WERI-Rb-1 (cell line): ENCODE results near the gene SNAP29.

Experiments
- DNase-seq: peaks from one replicate; pipeline ENCODE4 v3.0.0-alpha.2; 2020
- H3K27ac ChIP-seq: fragments of 250-450 bp; sonication (Bioruptor Pico); 2 replicates; pipeline ENCODE4 v1.5.1; 2020; ENCODE audit warnings: mild to moderate bottlenecking, moderate library complexity
- H3K27me3 ChIP-seq: fragments of 250-450 bp; sonication (Bioruptor Pico); 2 replicates; pipeline ENCODE4 v1.5.1; 2021; ENCODE audit warnings: mild to moderate bottlenecking, low read depth, moderate library complexity; ENCODE audit not compliant: insufficient read depth, severe bottlenecking
- H3K36me3 ChIP-seq: fragments of 250-450 bp; sonication (Bioruptor Pico); 2 replicates; pipeline ENCODE4 v1.5.1; 2020; ENCODE audit warnings: mild to moderate bottlenecking, moderate library complexity
- H3K4me3 ChIP-seq: 2 replicates; pipeline ENCODE4 v1.5.1; 2011; ENCODE audit warnings: low read depth, mild to moderate bottlenecking, control low read depth, low read length
- H3K9me3 ChIP-seq: fragments of 250-450 bp; sonication (Bioruptor Pico); 2 replicates; pipeline ENCODE4 v1.5.1; 2021; ENCODE audit warnings: mild to moderate bottlenecking, moderate library complexity; ENCODE audit not compliant: severe bottlenecking
- TF ChIP-seq, protein P1 (sequence below): IDR thresholded peaks from 2 replicates; pipeline ENCODE4 v1.5.1; 2011; ENCODE audit warnings: low read depth, mild to moderate bottlenecking, control low read depth, inconsistent platforms, low read length

The SNAP29 gene

DNA sequence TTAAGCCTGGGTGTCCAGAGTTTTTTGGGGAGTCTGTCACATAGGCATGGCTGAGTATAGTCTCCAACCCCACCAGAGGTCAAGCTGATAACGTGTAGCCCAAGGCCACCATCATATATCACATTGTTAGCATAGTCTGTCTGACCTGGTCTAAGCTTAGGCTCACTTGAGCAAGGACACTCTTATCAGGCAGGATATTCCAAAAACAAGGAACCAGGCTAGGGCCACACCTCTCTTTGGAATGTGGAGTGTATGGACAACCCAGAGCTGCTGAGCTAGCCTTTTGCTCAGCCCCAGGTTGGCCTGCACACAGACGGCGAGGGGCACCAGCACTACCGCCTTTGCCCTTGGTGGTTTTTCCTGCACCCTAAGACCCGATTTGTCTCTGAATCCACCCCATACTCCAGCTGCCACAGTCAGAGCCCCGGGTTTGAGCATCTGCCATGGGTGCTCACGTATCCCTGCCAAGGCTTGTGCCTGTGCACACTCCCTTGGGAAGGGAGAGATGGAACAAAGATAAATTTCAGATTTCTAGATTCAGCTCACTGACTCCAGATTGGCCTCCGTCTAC, 7.2 kb downstream of the SNAP29 start:
- no peak for DNase-seq
- Histone ChIP-seq H3K27me3 (no peaks in the 10 kb centered on the region), H3K4me3 (no peak overlapping the region), H3K27ac (no peak overlapping the region), H3K36me3 (peaks cover 17% of the 10 kb centered on the region), H3K9me3 (no peaks in the 10 kb centered on the region)
- TF ChIP-seq, protein P1, sequence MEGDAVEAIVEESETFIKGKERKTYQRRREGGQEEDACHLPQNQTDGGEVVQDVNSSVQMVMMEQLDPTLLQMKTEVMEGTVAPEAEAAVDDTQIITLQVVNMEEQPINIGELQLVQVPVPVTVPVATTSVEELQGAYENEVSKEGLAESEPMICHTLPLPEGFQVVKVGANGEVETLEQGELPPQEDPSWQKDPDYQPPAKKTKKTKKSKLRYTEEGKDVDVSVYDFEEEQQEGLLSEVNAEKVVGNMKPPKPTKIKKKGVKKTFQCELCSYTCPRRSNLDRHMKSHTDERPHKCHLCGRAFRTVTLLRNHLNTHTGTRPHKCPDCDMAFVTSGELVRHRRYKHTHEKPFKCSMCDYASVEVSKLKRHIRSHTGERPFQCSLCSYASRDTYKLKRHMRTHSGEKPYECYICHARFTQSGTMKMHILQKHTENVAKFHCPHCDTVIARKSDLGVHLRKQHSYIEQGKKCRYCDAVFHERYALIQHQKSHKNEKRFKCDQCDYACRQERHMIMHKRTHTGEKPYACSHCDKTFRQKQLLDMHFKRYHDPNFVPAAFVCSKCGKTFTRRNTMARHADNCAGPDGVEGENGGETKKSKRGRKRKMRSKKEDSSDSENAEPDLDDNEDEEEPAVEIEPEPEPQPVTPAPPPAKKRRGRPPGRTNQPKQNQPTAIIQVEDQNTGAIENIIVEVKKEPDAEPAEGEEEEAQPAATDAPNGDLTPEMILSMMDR = no peak

DNA sequence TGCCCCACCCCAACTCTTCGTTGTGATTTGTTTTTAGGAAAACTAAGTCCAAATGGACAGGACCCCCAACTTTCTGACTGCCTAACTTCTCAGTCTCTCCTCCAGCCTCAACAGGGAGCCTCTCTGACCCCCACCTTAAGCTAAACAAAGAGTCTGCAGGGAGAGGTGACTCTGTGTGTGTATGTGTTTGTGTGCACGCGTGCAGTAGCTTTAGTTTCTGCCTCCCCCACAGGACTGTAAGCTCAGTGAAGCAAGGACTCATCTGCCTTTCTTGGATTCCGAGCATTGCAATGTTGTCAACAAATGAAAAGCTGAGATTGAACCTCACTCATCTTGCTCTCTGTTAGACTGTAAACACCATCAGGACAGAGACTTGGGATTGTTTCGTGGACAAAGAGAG, 7.9 kb downstream of the SNAP29 start:
- no peaks in the 10 kb centered on the region for H3K27me3 ChIP-seq
- peaks cover 21% of the 10 kb centered on the region for H3K36me3 ChIP-seq
- H3K9me3 ChIP-seq = no peaks in the 10 kb centered on the region
- no peak for DNase-seq
- TF ChIP-seq, protein P1 = no peak
- H3K4me3 ChIP-seq = no peak overlapping the region
- no peak overlapping the region for H3K27ac ChIP-seq

DNA sequence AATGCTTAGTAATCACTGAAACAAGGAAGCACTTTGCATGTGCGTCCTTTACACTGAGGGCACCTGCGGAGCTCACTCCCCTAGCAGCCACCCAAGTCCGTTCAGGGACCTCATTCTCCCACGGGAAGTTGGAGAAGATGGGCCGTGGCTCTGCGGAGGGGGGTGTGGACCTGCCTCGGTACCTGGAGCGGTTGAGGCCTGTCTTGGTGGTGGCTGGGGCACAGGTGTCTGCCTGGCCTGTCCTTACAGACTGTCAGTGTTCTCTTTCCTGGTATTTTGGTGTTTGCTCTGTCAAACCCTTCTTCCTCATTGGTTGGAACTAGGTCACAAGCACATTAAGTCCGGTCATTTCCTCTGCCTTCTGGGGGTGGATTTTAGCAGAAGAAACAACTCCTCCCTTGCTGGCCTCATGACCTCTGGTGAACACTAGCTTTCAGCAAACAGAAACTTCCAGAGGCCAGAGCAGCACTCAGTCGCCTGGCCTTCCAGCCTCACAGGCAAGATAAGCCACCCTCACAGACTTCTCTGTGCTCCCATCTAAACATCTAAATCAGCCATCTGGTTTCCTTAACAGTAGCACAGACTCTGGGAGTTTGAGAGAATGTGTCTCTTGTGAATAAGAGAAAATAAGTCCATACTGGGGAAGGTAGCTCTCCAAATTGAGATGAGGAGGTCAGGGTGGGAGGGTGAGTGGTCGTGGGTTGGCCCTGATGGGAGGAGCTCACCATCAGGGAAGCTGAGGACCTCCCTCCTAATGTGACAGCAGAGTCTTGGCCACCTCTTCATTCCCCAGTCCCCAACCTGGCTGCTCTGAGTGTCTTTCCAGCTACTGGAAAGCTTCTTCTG, 8.6 kb downstream of the SNAP29 start:
- H3K4me3 ChIP-seq = no peak overlapping the region
- TF ChIP-seq, protein P1 = no peak
- no peaks in the 10 kb centered on the region for H3K9me3 ChIP-seq
- H3K27ac ChIP-seq = no peak overlapping the region
- no peak for DNase-seq
- peaks cover 23% of the 10 kb centered on the region for H3K36me3 ChIP-seq
- H3K27me3 ChIP-seq = no peaks in the 10 kb centered on the region

DNA sequence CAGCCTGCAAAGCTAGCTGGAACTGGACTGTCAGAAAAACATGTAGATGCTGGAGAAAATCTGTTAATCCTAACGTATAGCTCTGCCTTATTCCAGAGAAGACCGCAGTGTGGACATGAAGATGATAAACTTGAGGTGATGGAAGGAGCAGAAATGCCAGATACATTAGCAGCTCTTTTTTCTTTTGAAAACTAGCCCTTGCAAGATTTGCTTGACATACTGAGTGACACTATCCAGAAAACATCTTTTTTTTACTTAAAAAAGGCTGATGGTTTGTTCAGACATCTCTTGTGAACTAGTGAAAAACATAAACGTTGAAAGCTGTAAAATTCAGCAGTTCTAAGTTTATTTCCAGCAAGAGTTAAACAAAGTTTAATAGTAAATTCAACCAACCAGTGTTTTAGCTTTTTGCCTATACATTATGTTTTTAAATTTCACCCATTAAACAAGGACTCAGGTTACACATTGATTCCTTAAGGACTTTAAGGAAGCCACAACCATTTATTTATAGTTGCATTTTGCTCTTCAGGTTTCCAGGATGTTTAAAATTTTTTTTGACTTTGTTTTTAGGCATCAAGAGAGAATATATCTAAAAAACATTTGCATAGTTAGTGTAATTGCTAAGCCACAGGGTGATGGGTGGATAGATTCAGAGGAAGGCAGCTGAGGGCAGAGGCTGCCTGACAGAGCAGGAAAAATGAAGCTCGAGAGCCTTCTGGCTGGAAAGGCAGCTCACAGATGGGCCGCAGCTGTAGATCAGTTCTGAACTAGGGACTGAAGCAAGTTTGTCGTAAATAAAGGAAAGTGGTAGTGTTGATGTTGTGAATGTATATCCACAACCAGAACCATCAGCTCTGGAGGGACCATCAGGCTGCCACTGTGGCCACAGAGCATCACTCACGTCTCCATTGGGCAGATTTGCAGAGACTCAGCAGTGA, 9.5 kb downstream of the SNAP29 start:
- no peak overlapping the region for H3K27ac ChIP-seq
- H3K36me3 ChIP-seq = peaks cover 24% of the 10 kb centered on the region

DNA sequence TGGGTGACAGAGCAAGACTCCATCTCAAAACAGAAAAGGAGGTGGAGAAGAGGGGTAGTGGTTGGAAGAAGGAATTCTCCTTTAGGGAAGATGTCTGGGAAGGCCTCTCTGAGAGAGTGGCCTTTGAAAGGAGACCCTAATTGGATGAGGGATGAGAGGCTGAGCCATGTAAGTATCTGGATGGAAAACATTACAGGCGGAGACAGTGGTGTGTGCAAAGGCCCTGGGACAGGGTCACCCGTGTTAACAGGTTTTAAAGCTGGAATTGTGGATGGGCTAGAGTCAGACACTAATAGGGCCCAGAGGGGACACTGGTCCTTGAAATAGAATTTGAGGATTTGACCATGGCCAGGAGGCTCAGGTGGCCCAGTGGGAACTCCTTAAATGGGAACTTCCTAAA, 10.4 kb downstream of the SNAP29 start:
- no peaks in the 10 kb centered on the region for H3K27me3 ChIP-seq
- DNase-seq = no peak
- H3K4me3 ChIP-seq = no peak overlapping the region
- H3K27ac ChIP-seq = no peak overlapping the region
- H3K9me3 ChIP-seq = no peaks in the 10 kb centered on the region
- H3K36me3 ChIP-seq = peaks cover 27% of the 10 kb centered on the region
- TF ChIP-seq, protein P1 = no peak

More for the DNA sequence above, 9.5 kb downstream of the SNAP29 start:
- H3K9me3 ChIP-seq = no peaks in the 10 kb centered on the region
- no peaks in the 10 kb centered on the region for H3K27me3 ChIP-seq
- no peak overlapping the region for H3K4me3 ChIP-seq
- TF ChIP-seq, protein P1 = no peak
- DNase-seq = no peak
